Fibroblast of lung (primary cell): ENCODE results near the gene INTS15. TPM values are rescaled to one million over a fixed set of nuclear protein-coding genes. Genes with fewer than 3 reads are reported as not detected.

ENCODE experiments used
- DNase-seq, 2 donors: peaks; one replicate each; pipeline versions ENCODE4 v3.0.0 to v3.0.0-alpha.2; 2010; ENCODE audit warnings: low read depth in 2 of 2
- H2AFZ ChIP-seq: 2 replicates; pipeline ENCODE4 v1.5.1; 2012; ENCODE audit warnings: low read length, control low read depth, inconsistent platforms
- H3K27ac ChIP-seq: 2 replicates; pipeline ENCODE4 v1.5.1; 2011; ENCODE audit warnings: low read length, control low read depth; ENCODE audit not compliant: insufficient read depth
- H3K27me3 ChIP-seq: 2 replicates; pipeline ENCODE4 v1.5.1; 2011; ENCODE audit warnings: mild to moderate bottlenecking, low read length; ENCODE audit not compliant: control insufficient read depth, insufficient read depth
- H3K36me3 ChIP-seq: 2 replicates; pipeline ENCODE4 v1.5.1; 2011; ENCODE audit warnings: low read length; ENCODE audit not compliant: control insufficient read depth, insufficient read depth
- H3K4me1 ChIP-seq: 2 replicates; pipeline ENCODE4 v1.5.1; 2011; ENCODE audit warnings: low read length; ENCODE audit not compliant: control insufficient read depth, insufficient read depth; ENCODE audit errors: extremely low read depth
- H3K4me2 ChIP-seq: 2 replicates; pipeline ENCODE4 v1.5.1; 2011; ENCODE audit warnings: low read length, control low read depth; ENCODE audit not compliant: insufficient read depth; ENCODE audit errors: extremely low read depth
- H3K4me3 ChIP-seq, 4 experiments: fragments of 200-600 bp in 1 of 4; sonication (generic) in 1 of 4; replicated peaks in 1 of 4; 2 replicates each; pipeline ENCODE4 v1.5.1; 2011 to 2016; ENCODE audit warnings: low read length in 4 of 4, low read depth in 3 of 4, mild to moderate bottlenecking in 3 of 4, control low read depth in 2 of 4, inconsistent platforms in 1 of 4, mixed read lengths in 1 of 4; ENCODE audit not compliant: insufficient read depth in 1 of 4; ENCODE audit errors: control extremely low read depth in 1 of 4
- H3K79me2 ChIP-seq: 2 replicates; pipeline ENCODE4 v1.5.1; 2012; ENCODE audit warnings: mild to moderate bottlenecking, low read length, inconsistent platforms; ENCODE audit not compliant: control insufficient read depth, insufficient read depth
- H3K9ac ChIP-seq: 2 replicates; pipeline ENCODE4 v1.5.1; 2011; ENCODE audit warnings: mild to moderate bottlenecking, low read length, control low read depth; ENCODE audit not compliant: insufficient read depth
- H3K9me3 ChIP-seq: 2 replicates; pipeline ENCODE4 v1.5.1; 2012; ENCODE audit warnings: low read depth, low read length; ENCODE audit not compliant: control insufficient read depth, insufficient read depth
- H4K20me1 ChIP-seq: 2 replicates; pipeline ENCODE4 v1.5.1; 2011; ENCODE audit warnings: low read length; ENCODE audit not compliant: control insufficient read depth, insufficient read depth; ENCODE audit errors: extremely low read depth
- CTCF ChIP-seq, 2 donors: IDR thresholded peaks in 1 of 2; conservative IDR thresholded peaks in 1 of 2; 1 replicate in 1 of 2; 2 replicates in 1 of 2; pipeline ENCODE4 v1.5.1; 2011 to 2012; ENCODE audit warnings: low read length in 2 of 2, control low read depth in 1 of 2, inconsistent platforms in 1 of 2, low read depth in 1 of 2, mild to moderate bottlenecking in 1 of 2
- EZH2 ChIP-seq: IDR thresholded peaks from 2 replicates; pipeline ENCODE4 v1.5.1; 2012; ENCODE audit warnings: low read length, control low read depth, mild to moderate bottlenecking; ENCODE audit errors: missing control alignments
- polyA plus RNA-seq, 2 donors: library from polyadenylated mRNA; depleted of rRNA in 1 of 2; stranded (reverse) in 1 of 2; unstranded in 1 of 2; fragments of >200 nt; gene quantifications; 2 replicates each; pipeline ENCODE4 v1.2.1, GENCODE V29; 2011 to 2012; ENCODE audit warnings: missing spikeins in 1 of 2
- total RNA-seq: library from RNA; depleted of rRNA; stranded (reverse); fragments of >200 nt; gene quantifications from 2 replicates; pipeline ENCODE4 v1.2.1, GENCODE V29; 2014

Gene INTS15
- total and polyA plus RNA-seq, 2 donors (not counting 1 experiment from before 2014, with no cell fraction given): 7.1 to 11.7 TPM

DNA sequence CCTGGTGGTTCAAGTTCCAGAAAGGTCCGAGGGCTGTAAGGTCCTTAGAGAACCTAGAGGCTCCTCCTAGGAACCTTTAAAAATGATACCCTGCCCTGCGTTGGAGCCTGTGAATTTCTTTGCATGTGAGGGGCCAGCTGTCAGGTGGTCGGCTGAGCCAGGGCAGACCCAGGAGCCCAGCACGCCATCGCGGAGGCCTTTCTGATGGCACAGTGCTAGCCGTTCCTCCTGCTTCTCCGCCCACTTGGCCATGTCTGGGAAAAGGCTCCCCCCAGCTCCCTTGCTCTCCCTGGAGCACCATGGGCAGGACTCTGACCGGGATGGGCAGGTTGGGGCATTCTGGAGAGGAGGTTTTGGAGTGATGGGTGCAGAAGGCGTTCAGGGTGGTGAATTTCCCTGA is 54.9 kb downstream of the INTS15 start:
- no peak overlapping the region for H2AFZ ChIP-seq
- H3K4me3 ChIP-seq: no peak overlapping the region
- DNase-seq: no peak
- TF ChIP-seq CTCF (conservative IDR thresholded peaks at IDR 0.05 in 1 of 2, IDR thresholded peaks at IDR 0.05 in 1 of 2; ENCODE audit: low read depth in 1 of 2, low read length in 2 of 2) (no peak), EZH2 (no peak)
- no peaks in the 10 kb centered on the region for H3K4me1 ChIP-seq
- H4K20me1 ChIP-seq: no peaks in the 10 kb centered on the region
- H3K4me2 ChIP-seq: no peak overlapping the region
- no peaks in the 10 kb centered on the region for H3K9me3 ChIP-seq
- H3K9ac ChIP-seq: no peak overlapping the region
- peaks cover 22% of the 10 kb centered on the region for H3K36me3 ChIP-seq
- H3K79me2 ChIP-seq: peaks cover 3% of the 10 kb centered on the region
- no peak overlapping the region for H3K27ac ChIP-seq
- H3K27me3 ChIP-seq: no peaks in the 10 kb centered on the region

GRCh38 chr7:6646465-6646864 is 56.6 kb downstream of the INTS15 start:
- Histone ChIP-seq H3K4me3 (no peak overlapping the region), H3K9me3 (no peaks in the 10 kb centered on the region), H3K4me1 (no peaks in the 10 kb centered on the region), H3K4me2 (no peak overlapping the region), H3K27me3 (no peaks in the 10 kb centered on the region), H3K27ac (no peak overlapping the region), H3K9ac (no peak overlapping the region), H3K36me3 (peaks cover 21% of the 10 kb centered on the region), H3K79me2 (no peaks in the 10 kb centered on the region), H4K20me1 (no peaks in the 10 kb centered on the region), H2AFZ (no peak overlapping the region)
- no peak for DNase-seq
- no peak for TF ChIP-seq EZH2
- no peak for TF ChIP-seq CTCF (conservative IDR thresholded peaks at IDR 0.05 in 1 of 2, IDR thresholded peaks at IDR 0.05 in 1 of 2; ENCODE audit: low read depth in 1 of 2, low read length in 2 of 2)

DNA sequence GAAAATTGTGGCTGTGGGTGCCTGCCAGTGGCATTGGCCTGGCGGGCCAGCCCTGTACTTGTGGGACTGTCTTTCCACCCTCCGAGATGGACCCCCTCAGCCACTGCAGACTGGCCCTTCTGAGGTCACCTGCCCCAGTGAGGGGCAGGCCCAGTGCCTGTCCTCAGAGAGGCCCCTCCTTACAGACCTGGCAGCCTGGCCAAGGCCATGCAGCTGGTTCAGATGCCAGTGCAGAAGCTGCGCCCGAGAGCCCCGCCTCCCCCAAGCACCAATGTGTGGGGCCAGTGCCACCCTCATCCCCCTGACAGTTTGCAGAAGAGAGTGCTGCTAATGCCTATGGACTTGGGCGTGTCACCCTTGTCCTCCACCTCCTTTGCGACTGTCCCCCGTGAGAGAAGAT is 57.3 kb downstream of the INTS15 start:
- H3K4me3 ChIP-seq: no peak overlapping the region
- no peaks in the 10 kb centered on the region for H3K79me2 ChIP-seq
- H2AFZ ChIP-seq: no peak overlapping the region
- no peaks in the 10 kb centered on the region for H4K20me1 ChIP-seq
- H3K27me3 ChIP-seq: no peaks in the 10 kb centered on the region
- no peak overlapping the region for H3K4me2 ChIP-seq
- no peak overlapping the region for H3K9ac ChIP-seq
- H3K4me1 ChIP-seq: no peaks in the 10 kb centered on the region
- H3K27ac ChIP-seq: no peak overlapping the region
- DNase-seq: no peak
- no peaks in the 10 kb centered on the region for H3K9me3 ChIP-seq
- peaks cover 23% of the 10 kb centered on the region for H3K36me3 ChIP-seq
- no peak for TF ChIP-seq EZH2
- TF ChIP-seq CTCF (conservative IDR thresholded peaks at IDR 0.05 in 1 of 2, IDR thresholded peaks at IDR 0.05 in 1 of 2; ENCODE audit: low read depth in 1 of 2, low read length in 2 of 2): no peak
